Neural cell (in vitro differentiated cells): ENCODE data around the gene SLC38A1. TPM values are rescaled to one million over a fixed set of nuclear protein-coding genes. Genes with fewer than 3 reads are reported as not detected.

Experiments
- H2AFZ ChIP-seq: fragments of 200-600, 300-800 bp; sonication (generic), shearing (Covaris generic); 2 replicates; pipeline ENCODE4 v1.6.0; 2014; ENCODE audit warnings: low read depth, mild to moderate bottlenecking, antibody characterized with exemption, low read length, moderate library complexity
- H3F3A ChIP-seq: fragments of 200-600 bp; shearing (Covaris generic); 2 replicates; pipeline ENCODE4 v1.6.1; 2016; ENCODE audit warnings: mild to moderate bottlenecking, moderate library complexity, mixed read lengths, antibody characterized with exemption, low read length; ENCODE audit not compliant: insufficient read depth, poor library complexity, severe bottlenecking
- H3K27ac ChIP-seq: fragments of 200-600, 300-800 bp; sonication (generic), shearing (Covaris generic); 2 replicates; pipeline ENCODE4 v1.5.1; 2014; ENCODE audit warnings: mild to moderate bottlenecking, low read length, moderate library complexity
- H3K27me3 ChIP-seq: fragments of 300-800, 200-600 bp; sonication (generic), shearing (Covaris generic); 2 replicates; pipeline ENCODE4 v1.6.0; 2014; ENCODE audit warnings: mild to moderate bottlenecking, low read depth, low read length, moderate library complexity; ENCODE audit not compliant: insufficient read depth
- H3K36me3 ChIP-seq: fragments of 300-800, 200-600 bp; sonication (generic), shearing (Covaris generic); 2 replicates; pipeline ENCODE4 v1.5.1; 2014; ENCODE audit warnings: mild to moderate bottlenecking, antibody characterized with exemption, low read length, moderate library complexity; ENCODE audit not compliant: insufficient read depth
- H3K4me2 ChIP-seq: fragments of 300-800, 200-600 bp; sonication (generic), shearing (Covaris generic); 2 replicates; pipeline ENCODE4 v1.6.0; 2014; ENCODE audit warnings: mild to moderate bottlenecking, low read length
- H3K4me3 ChIP-seq: fragments of 300-800, 200-600 bp; sonication (generic), shearing (Covaris generic); 2 replicates; pipeline ENCODE4 v1.5.1; 2014; ENCODE audit warnings: mild to moderate bottlenecking, low read length, moderate library complexity
- H3K79me2 ChIP-seq: fragments of 200-600 bp; shearing (Covaris generic); replicated peaks from 2 replicates; pipeline ENCODE4 v1.6.0; 2014; ENCODE audit warnings: mild to moderate bottlenecking, low read length, moderate library complexity; ENCODE audit not compliant: insufficient read depth
- H3K9ac ChIP-seq: fragments of 300-800, 200-600 bp; sonication (generic), shearing (Covaris generic); 2 replicates; pipeline ENCODE4 v1.6.1; 2016; ENCODE audit warnings: mild to moderate bottlenecking, low read length, mixed read lengths
- H3K9me2 ChIP-seq: fragments of 200-600 bp; shearing (Covaris generic); 2 replicates; pipeline ENCODE4 v1.6.1; 2016; ENCODE audit warnings: mild to moderate bottlenecking, low read length, mixed read lengths; ENCODE audit not compliant: insufficient read depth
- H3K9me3 ChIP-seq: fragments of 200-600, 300-800 bp; sonication (generic), shearing (Covaris generic); 2 replicates; pipeline ENCODE4 v1.6.1; 2016; ENCODE audit warnings: mild to moderate bottlenecking, mixed run types, low read length, moderate library complexity, mixed read lengths
- H4K20me1 ChIP-seq: fragments of 200-600 bp; shearing (Covaris generic); 2 replicates; pipeline ENCODE4 v1.6.1; 2016; ENCODE audit warnings: mild to moderate bottlenecking, mixed run types; ENCODE audit not compliant: insufficient read depth
- EP300 ChIP-seq: fragments of 450-650 bp; conservative IDR thresholded peaks from 2 replicates; pipeline ENCODE4 v1.6.1; 2014; ENCODE audit warnings: antibody characterized with exemption, mild to moderate bottlenecking, moderate library complexity; ENCODE audit not compliant: poor library complexity, severe bottlenecking
- EZH2 ChIP-seq: fragments of 200-600, 300-800 bp; shearing (Covaris generic), sonication (generic); IDR thresholded peaks from 2 replicates; pipeline ENCODE4 v1.6.1; 2014; ENCODE audit warnings: antibody characterized with exemption, low read length, borderline replicate concordance, mild to moderate bottlenecking; ENCODE audit not compliant: insufficient read depth, poor library complexity, severe bottlenecking
- MXI1 ChIP-seq: fragments of 450-650 bp; conservative IDR thresholded peaks from 2 replicates; pipeline ENCODE4 v1.6.1; 2014; ENCODE audit warnings: antibody characterized with exemption, mild to moderate bottlenecking; ENCODE audit not compliant: poor library complexity, severe bottlenecking
- POLR2AphosphoS5 ChIP-seq: IDR thresholded peaks from 2 replicates; pipeline ENCODE4 v1.6.1; 2012
- RAD21 ChIP-seq: fragments of 450-650 bp; conservative IDR thresholded peaks from 2 replicates; pipeline ENCODE4 v1.6.1; 2014; ENCODE audit warnings: antibody characterized with exemption, mild to moderate bottlenecking, moderate library complexity
- SMC3 ChIP-seq: fragments of 450-650 bp; conservative IDR thresholded peaks from 2 replicates; pipeline ENCODE4 v1.6.1; 2014; ENCODE audit warnings: antibody characterized with exemption, mild to moderate bottlenecking, moderate library complexity; ENCODE audit not compliant: poor library complexity
- TAF1 ChIP-seq: IDR thresholded peaks from 2 replicates; pipeline ENCODE4 v1.6.1; 2012; ENCODE audit warnings: low read depth
- polyA plus RNA-seq: library from polyadenylated mRNA; depleted of rRNA; stranded (reverse); fragments of >200 nt; gene quantifications from 2 replicates; pipeline ENCODE4 v1.2.3, GENCODE V29; 2014
- TF ChIP-seq, protein P1 (sequence below): IDR thresholded peaks from 2 replicates; pipeline ENCODE4 v1.6.1; 2012; ENCODE audit warnings: borderline replicate concordance
- TF ChIP-seq, protein P2 (sequence below): fragments of 450-650 bp; IDR thresholded peaks from 2 replicates; pipeline ENCODE4 v1.5.1; 2014; ENCODE audit warnings: antibody characterized with exemption, mild to moderate bottlenecking, moderate library complexity; ENCODE audit not compliant: poor library complexity, severe bottlenecking

SLC38A1 gene
- polyA plus RNA-seq, 1 donor from 2014 or later: 124 TPM

DNA sequence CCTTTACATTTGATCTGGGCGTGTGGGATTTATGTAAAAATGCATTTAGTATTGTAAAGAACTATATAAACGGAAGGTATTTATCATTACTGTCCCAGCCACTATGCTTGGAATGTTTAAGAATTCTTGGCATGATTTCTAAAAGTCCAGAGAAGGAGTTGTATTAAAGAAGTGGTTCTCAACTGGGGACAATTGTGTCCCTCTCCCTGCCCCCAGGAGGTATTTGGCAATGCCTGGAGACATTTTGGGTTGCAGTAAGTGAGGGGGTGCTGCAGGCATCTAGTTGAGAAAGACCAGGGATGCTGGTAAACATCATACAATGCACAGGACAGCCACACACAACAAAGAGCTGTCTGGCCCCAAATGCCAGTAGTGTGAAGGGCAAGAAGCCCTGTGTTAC is 7.2 kb downstream of the SLC38A1 start:
- Histone ChIP-seq H3K9ac (no peak overlapping the region), H4K20me1 (peaks cover 8% of the 10 kb centered on the region), H2AFZ (no peak overlapping the region), H3K27me3 (no peaks in the 10 kb centered on the region), H3K4me3 (no peak overlapping the region), H3K9me3 (no peaks in the 10 kb centered on the region), H3K36me3 (no peaks in the 10 kb centered on the region), H3K4me2 (no peak overlapping the region), H3F3A (no peaks in the 10 kb centered on the region), H3K79me2 (peaks cover 94% of the 10 kb centered on the region), H3K27ac (no peak overlapping the region), H3K9me2 (no peaks in the 10 kb centered on the region)
- TF ChIP-seq EZH2 (no peak), MXI1 (no peak), EP300 (no peak), RAD21 (no peak), TAF1 (no peak), POLR2AphosphoS5 (no peak), SMC3 (no peak)
- TF ChIP-seq, protein P1, sequence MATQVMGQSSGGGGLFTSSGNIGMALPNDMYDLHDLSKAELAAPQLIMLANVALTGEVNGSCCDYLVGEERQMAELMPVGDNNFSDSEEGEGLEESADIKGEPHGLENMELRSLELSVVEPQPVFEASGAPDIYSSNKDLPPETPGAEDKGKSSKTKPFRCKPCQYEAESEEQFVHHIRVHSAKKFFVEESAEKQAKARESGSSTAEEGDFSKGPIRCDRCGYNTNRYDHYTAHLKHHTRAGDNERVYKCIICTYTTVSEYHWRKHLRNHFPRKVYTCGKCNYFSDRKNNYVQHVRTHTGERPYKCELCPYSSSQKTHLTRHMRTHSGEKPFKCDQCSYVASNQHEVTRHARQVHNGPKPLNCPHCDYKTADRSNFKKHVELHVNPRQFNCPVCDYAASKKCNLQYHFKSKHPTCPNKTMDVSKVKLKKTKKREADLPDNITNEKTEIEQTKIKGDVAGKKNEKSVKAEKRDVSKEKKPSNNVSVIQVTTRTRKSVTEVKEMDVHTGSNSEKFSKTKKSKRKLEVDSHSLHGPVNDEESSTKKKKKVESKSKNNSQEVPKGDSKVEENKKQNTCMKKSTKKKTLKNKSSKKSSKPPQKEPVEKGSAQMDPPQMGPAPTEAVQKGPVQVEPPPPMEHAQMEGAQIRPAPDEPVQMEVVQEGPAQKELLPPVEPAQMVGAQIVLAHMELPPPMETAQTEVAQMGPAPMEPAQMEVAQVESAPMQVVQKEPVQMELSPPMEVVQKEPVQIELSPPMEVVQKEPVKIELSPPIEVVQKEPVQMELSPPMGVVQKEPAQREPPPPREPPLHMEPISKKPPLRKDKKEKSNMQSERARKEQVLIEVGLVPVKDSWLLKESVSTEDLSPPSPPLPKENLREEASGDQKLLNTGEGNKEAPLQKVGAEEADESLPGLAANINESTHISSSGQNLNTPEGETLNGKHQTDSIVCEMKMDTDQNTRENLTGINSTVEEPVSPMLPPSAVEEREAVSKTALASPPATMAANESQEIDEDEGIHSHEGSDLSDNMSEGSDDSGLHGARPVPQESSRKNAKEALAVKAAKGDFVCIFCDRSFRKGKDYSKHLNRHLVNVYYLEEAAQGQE: no peak
- TF ChIP-seq, protein P2, sequence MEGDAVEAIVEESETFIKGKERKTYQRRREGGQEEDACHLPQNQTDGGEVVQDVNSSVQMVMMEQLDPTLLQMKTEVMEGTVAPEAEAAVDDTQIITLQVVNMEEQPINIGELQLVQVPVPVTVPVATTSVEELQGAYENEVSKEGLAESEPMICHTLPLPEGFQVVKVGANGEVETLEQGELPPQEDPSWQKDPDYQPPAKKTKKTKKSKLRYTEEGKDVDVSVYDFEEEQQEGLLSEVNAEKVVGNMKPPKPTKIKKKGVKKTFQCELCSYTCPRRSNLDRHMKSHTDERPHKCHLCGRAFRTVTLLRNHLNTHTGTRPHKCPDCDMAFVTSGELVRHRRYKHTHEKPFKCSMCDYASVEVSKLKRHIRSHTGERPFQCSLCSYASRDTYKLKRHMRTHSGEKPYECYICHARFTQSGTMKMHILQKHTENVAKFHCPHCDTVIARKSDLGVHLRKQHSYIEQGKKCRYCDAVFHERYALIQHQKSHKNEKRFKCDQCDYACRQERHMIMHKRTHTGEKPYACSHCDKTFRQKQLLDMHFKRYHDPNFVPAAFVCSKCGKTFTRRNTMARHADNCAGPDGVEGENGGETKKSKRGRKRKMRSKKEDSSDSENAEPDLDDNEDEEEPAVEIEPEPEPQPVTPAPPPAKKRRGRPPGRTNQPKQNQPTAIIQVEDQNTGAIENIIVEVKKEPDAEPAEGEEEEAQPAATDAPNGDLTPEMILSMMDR: no peak

DNA sequence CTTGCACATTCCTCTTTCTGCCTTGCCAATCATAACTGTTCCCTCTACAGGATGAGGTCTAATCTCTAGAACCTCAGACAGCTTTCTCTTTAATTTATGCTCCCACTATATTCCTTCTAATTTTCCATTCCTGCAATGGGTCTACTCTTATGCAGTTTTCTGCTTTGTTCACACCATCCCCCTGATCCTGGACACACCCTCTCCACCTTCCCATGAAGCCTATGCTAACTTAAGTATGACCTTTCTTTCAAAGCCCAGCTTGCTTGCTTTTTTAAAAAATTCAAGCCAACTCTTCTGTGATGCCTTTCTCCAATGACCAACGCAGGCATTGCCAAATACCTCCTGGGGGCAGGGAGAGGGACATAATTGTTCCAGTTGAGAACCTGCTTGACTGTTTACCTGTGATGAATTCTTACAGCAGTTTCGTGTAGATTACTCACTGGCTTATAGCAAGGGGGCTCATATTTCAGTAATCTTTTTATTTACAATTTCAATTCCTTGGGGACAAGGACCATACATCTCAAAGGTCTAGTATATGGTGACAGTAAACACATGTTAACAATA is 7.8 kb downstream of the SLC38A1 start:
- Histone ChIP-seq H3K9me2 (no peaks in the 10 kb centered on the region), H3K9ac (no peak overlapping the region), H3K9me3 (no peaks in the 10 kb centered on the region), H3K4me3 (no peak overlapping the region), H3K4me2 (no peak overlapping the region), H4K20me1 (peaks cover 8% of the 10 kb centered on the region), H3K36me3 (no peaks in the 10 kb centered on the region), H3K27me3 (no peaks in the 10 kb centered on the region), H3F3A (no peaks in the 10 kb centered on the region), H2AFZ (no peak overlapping the region), H3K79me2 (peaks cover 94% of the 10 kb centered on the region), H3K27ac (peak overlapping the region; percentile 27)
- TF ChIP-seq EP300 (no peak), POLR2AphosphoS5 (no peak), SMC3 (no peak), MXI1 (no peak)
- TF ChIP-seq, protein P1: no peak
- TF ChIP-seq, protein P2: no peak
